Stimulated activated CD4-positive, alpha-beta T cell treated with anti-CD3 and anti-CD28 coated beads, TNF-alpha, amount 100 ng/mL, for 1 hour (primary cell): ENCODE data around the gene ZNF32.
A peak's percentile ranks its signal among the peaks of the same experiment; 100 is the strongest.
"Not testable (repeated sequence)": the region's sequence is repeated elsewhere in the genome, so short reads cannot be mapped to it uniquely, and the experiment has no call there.

ENCODE experiments used
- DNase-seq, 3 donors: peaks; one replicate each; pipeline ENCODE4 v3.0.0-alpha.2; 2020; ENCODE audit warnings: low read depth in 3 of 3, low spot score in 1 of 3

Gene ZNF32

DNA sequence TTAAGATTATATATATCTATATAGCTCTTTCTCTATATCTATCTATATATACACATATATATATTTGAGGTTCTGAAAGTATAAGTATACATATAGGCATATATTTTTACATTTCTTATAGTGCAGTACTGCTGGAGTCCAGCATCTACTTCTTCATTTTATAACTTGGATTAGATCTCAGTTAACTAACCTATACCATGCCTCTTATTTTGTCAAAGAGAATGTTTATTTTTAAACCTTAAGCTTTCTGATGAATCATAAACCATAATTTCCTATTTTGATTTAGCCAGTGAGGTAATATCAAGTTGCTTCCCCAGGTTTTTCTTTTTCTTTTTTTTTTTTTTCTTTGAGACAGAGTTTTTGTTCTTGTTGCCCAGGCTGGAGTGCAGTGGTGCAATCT is 8.1 kb downstream of the ZNF32 start:
- no peak for DNase-seq

DNA sequence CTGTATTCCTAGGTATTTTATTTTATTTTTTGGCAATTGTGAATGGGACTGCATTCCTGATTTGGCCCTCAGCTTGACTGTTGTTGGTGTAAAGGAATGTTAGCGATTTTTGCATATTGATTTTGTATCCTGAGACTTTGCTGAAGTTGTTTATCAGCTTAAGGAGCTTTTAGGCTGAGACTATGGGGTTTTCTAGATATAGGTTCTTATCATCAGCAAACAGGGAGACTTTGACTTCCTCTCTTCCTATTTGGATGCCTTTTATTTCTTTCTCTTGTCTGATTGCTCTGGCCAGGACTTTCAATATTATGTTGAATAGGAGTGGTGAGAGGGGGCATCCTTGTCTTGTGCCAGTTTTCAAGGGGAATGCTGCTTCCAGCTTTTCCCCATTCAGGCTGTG is 12.9 kb downstream of the ZNF32 start:
- not testable (repeated sequence) for DNase-seq

DNA sequence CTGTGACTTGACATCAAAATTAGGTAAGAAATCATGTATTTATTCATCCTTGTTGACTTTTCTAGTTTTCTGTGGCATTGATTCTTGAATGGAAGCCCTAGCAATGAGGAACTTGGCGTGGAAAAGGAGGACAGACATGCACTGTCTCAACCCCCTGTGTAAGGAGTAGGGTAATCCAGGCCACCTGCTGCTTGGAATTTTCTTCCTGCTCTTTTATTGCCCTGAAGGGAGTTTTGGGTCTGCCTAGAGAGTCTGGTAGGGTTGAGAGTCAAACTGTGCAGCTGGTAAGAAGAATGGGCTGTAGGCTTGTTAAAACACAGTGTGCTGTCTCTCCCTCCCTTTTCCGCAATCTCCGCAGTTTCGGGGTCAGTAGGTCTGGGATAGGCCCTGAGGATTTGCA is 19.7 kb downstream of the ZNF32 start:
- no peak for DNase-seq

DNA sequence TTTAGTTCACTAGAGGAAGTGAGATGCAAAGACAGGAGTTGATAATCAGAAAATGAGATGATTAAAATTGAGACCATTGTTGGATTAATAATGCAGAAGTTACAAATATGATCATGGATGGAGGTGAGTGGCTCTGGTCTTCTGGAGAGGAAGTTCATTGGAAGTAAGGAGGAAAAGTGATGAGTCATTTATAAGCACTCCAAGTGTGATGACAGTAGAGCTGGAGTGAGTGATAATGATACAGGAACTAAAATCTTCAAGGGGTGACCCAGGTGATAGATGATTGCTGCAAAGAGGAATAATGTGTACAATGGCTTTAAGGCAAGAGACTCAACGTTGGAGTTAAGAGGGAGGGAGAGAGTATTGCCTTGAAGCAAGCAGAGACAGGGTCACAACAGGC is 20.7 kb downstream of the ZNF32 start:
- DNase-seq: no peak

DNA sequence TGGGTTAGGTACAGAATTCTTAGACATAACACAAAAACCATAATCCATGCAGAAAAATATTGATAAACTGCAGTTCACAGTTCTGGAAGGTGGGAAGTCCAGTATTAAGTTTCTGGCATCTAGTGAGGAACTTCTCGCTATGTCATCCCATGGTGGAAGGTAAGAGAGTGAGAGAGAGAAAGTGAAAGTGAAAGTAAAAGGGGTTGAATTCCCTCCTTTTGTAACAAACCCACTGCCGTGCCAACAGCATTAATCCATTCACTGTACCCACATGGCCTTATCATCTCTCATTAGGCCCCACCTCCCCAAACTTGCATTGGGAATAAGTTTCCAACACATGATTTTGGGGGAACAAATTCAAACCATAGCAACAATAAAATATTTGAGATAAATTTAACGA is 25.3 kb downstream of the ZNF32 start:
- no peak for DNase-seq

DNA sequence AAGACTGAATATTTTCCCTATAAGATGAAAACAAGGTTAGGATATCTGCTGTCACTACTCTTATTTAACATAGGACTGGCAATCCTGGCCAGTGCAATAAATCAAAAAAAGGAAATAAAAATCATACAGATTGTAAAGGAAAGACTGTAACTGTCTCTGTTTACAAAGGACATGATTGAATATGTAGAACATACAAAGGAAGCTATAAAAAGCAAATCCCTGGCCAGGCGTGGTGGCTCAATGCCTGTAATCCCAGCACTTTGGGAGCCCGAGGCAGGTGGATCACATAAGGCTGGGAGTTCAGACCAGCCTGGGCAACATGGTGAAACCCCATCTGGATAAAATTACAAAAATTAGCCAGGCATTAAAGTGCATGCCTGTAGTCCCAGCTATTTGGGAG is 26.6 kb downstream of the ZNF32 start:
- DNase-seq: no peak

DNA sequence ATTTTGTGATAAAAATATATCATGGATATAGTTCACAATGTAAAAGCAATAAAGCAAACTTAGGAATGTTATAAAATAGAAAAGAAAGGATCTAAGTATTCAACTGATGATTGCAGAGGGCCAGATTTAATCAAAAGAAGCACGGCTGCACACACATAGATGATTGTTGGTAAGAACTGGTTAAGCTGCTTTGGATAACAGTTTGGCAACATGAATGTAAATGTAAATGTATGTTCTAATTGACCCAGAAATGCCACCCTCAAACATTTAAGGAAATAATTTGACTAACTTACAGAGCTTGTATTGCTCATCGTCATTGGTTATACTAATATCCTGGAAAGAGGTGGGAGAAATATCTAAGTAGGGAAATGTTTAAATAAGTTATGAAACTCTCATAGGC is 29.3 kb downstream of the ZNF32 start:
- DNase-seq: no peak

DNA sequence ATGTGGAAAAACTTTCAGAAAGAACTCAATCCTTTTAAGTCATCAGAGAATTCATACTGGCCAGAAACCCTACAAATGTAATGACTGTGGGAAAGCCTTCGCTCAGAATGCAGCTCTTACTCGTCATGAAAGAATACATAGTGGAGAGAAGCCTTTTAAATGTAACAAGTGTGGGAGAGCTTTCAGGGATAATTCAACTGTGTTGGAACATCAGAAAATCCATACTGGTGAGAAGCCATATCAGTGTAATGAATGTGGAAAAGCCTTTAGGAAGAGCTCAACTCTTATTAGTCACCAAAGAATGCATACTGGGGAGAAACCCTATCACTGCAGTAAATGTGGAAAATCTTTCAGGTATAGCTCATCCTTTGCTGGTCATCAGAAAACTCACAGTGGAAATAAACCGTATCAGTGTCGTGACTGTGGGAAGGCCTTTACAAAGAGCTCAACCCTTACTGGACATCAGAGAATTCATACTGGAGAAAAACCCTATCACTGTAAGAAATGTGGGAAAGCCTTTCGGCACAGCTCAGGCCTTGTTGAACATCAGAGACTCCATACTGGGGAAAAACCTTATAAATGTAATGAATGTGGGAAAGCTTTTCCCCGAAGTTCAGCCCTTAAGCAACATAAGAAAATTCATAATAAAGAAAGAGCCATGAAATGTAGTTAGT is 31.8 kb downstream of the ZNF32 start:
- no peak for DNase-seq

DNA sequence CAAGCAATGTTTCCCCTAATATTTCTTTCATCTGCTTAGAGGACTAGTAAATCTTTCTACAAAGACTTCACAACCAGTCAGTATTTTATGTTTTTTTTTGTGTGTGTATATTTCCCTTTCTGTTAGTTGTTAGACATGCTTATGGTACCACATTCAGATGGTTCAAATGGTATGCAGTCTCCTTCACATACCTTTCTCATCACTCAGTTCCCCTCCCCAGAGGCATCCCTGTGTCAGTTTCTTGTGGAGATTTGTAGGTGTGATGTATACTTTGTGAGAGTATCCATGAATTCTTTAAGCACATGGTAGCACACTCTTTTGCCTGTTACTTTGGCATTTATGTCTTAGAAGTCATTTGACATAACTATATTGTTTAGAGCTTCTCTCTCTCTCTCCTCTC is 38.0 kb downstream of the ZNF32 start:
- no peak for DNase-seq

DNA sequence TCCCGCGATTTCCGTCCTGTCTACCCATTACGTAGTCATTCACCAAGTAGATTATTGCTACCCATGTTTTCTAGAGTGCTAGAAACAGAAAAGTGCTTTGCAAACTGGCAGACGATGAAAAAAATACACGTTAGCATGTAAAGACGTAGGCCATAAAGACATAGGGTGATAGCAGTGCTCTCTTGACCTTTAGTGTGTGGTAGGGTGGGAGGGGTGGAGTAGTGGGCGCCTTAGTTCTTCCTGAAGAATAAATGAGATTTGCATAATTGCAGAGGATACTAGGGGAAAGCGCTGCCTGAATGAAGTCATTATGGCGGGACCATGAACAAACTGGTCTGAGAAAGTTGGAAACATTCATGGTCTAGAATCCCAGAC is 41.5 kb downstream of the ZNF32 start:
- no peak for DNase-seq

DNA sequence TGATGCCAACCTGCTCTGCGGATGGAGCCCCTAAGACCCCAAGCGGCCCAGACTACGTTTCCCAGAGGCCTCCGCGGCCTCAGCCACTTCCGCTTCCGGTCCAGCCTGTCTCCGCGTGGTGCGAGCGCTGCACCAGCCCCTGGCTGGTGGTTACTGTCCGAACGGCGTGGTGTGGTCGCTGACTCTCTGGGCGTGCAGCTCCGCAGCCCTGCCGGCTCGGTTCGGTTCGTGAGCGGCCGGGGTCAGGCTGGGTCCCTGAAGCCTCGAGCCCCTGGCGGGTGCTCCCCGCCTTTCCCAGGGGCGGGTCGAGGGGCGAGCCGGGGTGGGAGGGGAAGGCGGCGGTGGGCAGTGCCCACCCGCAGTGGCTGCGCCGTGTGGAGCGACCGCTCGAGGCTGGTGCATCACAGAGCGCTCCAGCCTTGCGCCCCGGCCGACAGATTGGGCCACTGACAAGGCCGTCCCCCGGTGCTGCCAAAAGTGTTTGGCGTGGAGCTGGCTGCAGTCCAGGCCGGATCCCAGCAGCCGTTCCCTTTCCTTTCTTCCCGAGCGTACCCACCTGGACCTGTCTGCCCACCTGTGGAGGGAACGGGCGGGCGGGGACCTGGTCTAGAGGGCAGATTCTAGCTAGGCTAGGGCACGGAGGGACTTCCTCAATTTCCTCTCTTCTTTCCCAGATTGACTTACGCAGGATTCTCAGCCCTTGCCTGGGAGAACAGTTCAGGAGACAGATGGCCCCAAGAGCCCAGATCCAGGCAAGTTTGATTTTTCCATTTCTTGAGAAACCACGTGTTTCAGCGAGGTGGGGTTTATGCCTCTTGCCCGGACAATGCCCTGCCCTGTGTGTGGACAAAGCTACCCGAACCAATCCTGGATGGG is 42.1 kb downstream of the ZNF32 start, which contains the start of gene ZNF485:
Gene ZNF485 (plus strand): TSS at position 116 of the 876 bp plus-strand sequence. CDS start 613 bp downstream, at position 729.
- DNase-seq: peak in 2 of 3 donors; percentile 33 to 62

DNA sequence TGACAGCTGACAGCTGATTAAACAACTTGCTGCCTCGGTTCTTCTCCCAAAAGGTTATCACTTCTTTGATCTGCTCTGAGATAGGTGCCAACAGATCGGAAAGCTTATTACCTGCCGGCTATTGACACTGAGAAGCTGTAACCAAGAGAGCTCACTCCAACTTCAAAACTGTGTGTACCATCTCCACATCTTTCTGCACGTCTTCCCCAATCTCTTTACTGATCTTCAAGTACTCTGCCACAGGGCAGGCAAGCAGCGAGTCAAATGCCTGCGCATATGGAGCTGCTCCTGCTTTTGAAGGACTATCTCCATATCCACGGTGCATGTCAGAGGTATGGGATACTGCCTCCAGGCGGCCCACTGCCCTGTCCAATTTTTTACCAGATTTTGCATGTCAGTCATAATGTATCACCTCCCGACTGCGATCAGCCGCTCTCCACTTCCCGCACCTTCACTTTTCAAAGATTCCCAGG is 42.8 kb downstream of the ZNF32 start:
- DNase-seq: no peak

DNA sequence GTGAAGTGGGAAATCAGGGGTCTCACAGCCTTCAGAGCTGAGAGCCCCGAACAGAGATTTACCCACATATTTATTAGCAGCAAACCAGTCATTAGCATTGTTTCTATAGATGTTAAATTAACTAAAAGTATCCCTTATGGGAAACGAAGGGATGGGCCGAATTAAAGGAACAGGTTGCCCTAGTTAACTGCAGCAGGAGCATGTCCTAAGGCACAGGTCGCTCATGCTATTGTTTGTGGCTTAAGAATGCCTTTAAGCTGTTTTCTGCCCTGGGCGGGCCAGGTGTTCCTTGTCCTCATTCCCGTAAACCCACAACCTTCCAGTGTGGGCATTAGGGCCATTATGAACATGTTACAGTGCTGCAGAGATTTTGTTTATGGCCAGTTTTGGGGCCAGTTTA is 47.1 kb downstream of the ZNF32 start:
- DNase-seq: not testable (repeated sequence)

DNA sequence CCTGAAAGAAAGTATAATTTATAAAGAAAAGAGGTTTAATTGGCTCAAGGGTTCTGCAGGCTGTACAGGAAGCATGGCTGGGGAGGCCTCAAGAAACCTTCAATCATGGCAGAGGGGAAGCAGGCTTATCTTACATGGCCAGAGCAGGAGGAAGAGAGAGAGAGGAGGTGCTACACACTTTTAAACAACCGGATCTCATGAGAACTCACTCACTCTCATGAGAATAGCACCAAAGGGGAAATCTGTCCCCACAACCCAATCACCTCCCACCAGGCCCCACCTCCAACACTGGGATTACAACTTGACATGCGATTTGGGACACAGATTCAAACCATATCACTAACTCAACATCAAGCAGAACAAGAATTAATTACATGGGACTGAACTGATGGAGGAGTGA is 49.3 kb downstream of the ZNF32 start:
- no peak for DNase-seq

DNA sequence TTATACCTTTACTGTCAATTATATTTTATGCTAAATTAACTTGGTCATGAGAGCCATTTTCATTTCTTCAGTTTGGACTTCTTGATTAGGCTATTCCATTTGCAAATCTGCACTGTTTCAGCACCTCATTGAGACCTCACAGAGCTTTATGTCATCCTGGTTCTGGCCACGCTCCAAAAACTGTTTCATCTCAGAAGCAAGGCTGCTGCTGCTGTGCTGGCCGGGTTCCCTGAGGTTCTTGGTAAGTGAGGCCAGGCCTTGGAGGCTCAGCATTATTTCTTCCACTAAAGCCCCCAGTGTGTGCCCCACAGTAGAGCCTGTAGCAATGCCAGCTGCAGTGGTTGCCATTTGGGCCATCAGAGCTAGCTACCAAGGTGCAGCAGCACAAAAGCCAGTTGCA is 50.2 kb downstream of the ZNF32 start:
- DNase-seq: no peak

DNA sequence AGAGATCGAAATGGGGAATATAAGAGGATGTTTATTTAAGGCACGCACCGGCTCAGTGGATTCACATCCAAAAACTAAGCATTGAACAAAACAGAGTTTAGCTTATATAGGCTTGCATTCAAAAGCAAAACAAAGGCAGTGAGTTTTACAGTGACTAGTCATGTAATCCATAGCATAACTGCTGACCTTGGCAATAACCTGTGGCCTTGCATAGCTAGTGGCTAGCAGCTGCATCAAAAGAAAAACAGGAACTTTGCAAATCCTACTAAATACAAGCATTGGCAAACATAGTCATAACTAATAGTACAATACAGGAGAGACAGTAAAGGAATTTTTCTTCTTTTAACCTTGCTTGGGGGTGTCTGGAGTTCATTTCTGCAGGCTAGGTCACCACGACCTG is 52.1 kb downstream of the ZNF32 start:
- no peak for DNase-seq

DNA sequence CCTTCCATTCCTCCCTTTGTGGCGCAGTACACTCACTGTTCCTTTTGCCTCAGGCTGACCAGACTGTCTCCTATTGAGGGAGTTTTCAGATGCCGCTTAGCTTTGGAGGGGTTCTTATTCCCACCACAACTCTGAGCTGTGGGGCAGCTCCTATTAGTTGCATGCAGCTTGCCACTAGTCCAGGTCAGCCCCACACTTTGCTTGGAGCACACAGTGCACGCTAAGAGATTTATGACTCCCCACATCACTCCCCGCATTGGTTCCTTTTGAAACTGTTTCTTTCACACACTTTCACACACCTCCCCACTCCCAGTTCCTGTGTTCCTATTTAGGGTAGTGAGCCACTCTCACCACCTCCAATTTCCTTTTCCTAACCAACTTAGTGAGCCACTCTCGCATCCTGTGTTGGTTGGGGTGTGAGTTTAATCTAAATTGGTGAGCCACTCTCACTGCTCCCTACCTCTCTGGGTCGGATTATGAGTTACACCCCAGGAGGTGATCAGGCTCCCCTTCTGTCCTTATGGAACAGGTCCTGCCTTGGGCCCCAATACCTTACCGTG is 52.9 kb downstream of the ZNF32 start:
- DNase-seq: no peak

DNA sequence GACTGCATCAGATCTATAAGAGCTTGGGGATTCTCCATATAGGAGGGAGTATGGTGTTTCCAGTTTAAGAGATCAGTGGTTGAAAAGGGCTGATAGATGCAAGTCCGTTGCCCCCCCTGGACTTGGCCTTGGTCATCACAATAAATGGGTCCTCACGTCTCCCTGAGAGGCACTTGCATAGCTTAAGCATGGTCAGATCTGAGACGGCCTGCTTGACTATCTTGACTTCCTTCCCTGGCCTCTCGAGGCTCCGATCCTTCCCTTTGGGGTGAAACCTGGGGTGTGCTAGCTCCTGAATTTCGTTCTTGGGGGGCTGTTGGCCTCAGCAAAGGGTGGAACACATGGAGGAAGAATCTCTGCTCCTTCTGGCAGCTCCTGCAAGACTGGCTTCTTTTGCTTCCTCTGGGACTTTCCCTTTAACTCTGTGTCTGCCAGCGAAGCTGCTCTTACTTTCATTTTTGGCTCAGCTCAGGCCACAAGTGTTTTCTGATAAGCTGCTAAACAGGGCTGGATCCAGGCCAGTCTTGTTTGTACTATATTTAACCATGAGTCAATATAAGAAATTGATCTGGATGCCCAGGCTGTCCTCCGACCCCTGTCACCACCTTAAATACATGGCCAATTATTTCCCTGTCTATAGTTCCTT is 53.6 kb downstream of the ZNF32 start:
- DNase-seq: no peak
